SKM-1 (cell line): ENCODE data around the gene DNMT3A.
A peak's percentile ranks its signal among the peaks of the same experiment; 100 is the strongest.

Source experiments
- DNase-seq: peaks from one replicate; lab custom pipeline; 2025; ENCODE audit not compliant: unreplicated experiment; lab: John Stamatoyannopoulos, UW

DNMT3A gene

GRCh38 chr2:25328152-25329085 is 13.3 kb downstream of the DNMT3A start:
- no peak for DNase-seq

DNA sequence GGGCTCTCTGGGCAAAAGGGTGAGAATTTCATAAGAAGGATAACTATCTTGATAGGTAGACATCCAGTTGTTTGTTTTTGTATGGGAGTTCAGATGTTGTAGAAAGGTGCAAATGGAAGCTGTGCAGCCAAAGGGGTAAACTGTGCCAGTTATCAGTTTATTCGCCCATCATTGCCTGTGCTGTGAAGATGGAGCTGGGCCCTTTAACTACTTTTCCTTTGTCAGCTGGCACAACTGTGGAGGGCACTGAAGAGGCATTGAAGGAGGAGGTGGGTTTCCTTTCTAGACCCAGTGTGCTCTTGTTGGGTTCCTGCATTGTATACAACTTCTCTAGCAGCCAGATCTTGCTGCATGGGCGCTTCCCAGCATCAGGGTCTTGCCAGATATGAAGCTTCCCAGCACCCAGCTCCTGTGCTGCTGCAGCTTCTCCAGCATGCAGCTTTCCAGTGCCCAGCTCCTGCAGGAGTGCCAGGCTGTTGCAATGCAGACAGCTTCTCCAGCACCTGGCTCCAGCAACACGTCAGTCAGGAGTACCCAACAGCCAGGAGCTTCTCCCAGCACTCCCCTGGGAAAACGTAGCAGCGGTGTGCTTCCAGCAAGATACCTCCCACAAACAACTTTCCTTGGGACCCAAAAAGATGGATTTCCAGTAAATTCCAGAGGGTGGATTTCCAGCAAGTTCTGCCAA is 15.3 kb downstream of the DNMT3A start:
- DNase-seq, result no peak

DNA sequence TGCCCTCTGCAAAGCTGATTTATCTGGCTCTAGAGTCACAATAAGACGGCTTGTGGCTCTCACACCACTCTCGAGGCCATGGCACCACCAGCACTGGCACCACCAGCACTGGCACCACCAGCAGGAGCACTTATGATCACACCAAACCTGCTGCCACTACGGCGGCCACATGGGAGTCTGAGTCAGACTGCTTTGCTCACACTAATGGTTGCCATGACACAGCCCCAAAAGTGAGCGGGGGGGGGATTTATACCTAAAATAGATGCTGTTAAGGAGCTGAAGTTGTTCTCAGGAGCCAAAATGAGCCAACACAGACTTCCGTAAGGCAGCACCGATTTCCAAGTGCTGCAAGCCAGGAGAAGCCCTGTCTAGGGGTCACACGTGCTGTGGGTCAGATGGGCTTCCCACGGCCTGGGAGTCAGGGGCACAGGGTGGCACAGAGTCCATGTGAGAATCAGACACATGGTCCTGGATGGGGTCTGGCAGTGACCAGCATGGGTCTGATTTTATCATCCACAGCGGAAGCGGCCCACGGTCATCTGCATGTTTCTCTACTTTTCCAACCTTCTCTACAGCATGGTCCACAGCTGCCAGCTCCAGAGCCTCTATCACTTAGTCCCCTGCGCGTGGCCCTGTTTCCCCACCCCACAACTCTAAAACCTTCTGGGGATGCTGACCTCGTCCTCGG is 16.7 kb downstream of the DNMT3A start:
- no peak for DNase-seq

DNA sequence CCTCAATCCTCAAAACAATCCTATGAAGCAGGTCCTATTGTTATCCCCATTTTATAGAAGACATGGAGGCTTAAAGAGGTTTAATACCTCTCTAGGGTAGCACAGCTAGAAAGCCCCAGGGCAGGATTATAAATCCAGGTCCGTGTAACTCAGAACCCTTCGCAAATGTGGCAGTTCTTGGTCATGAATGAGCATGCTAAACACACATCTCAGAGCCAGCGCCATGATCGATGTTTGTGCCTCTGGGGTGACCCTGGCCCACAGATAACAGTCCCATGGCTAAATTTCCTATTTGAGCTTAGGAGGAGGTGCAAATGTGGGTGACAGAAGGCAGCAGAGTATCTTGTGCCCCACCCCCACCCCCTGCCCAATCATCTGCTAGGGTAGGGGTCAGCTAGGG is 17.5 kb downstream of the DNMT3A start:
- DNase-seq, result no peak

DNA sequence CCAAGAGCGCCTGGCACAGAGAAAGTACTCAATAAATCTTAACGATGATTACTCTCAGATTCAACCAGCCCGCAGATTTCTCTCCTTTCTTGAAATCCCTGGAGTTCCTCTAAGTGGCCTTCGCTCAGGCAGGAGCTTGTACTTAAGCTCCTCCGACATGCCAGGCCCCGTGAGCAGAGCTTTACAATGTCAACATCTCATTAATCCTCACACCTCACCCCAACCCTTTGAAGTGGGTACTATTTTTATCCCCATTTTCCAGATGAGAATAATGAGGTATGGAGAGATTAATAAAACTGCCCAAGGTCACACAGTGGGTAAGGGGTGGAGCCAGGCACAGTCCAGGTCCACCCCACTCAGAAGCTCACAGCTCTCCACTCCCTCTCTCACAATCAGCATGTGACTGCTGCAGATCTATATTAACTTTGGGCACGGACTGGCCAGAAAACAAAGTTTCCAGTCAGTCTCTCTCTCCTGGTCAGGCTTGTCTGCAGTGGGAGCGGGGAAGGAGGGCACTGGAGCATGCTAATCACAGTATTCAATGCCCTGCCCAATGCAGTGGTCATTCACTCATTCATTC is 18.0 kb downstream of the DNMT3A start:
- no peak for DNase-seq

- DNase-seq, result no peak
These were observed 18.6 kb downstream of the DNMT3A start for GRCh38 chr2:25323042-25323514.

DNA sequence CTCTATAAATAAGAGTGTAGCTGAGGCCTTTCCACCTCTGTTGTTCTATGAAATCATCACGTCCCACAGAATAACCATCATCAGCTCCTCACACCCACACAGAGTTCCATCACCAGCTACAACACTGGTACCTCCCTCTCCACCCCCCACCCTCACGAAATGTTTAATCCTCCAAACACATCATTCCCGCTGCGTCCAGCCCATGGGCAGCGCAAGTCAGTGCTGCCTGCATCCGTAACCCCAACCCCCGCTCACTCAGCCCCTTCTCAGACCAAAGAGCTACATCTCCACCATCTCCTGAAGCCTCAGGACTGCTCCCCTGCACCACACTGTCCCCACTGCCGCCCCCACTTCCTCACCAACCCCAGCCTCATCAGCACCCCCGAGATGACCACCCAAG is 19.4 kb downstream of the DNMT3A start:
- DNase-seq, result no peak

- no peak for DNase-seq
These were observed 21.6 kb downstream of the DNMT3A start for GRCh38 chr2:25320077-25320476.

DNA sequence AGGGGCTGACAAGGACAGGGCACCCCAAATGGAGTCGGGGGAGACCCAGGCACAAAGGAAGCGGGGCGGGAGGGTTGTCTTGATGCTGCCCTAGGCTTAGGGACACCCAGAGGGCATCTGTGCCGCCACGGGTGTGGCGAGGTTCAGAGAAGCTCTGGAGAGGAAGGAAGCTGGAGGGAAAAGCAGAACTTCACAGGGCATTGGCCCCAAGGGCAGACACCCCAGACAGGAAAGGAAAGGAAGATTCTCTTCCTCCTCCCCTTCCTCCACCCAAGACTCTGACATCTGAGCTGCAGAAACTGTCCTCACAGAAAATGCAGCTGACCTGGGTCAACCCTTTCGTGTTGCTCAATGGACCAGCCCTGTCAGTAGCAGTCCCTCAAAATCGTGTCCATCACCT is 25.6 kb downstream of the DNMT3A start:
- DNase-seq, result peak; percentile 97

- no peak for DNase-seq
These were observed 26.4 kb downstream of the DNMT3A start for GRCh38 chr2:25315316-25315680.

GRCh38 chr2:25314514-25315315 is 27.0 kb downstream of the DNMT3A start:
- DNase-seq, result peak; percentile 20

- no peak for DNase-seq
These were observed 27.8 kb downstream of the DNMT3A start for GRCh38 chr2:25313711-25314513.

GRCh38 chr2:25312958-25313710 is 28.6 kb downstream of the DNMT3A start:
- DNase-seq, result no peak

- no peak for DNase-seq
These were observed 29.7 kb downstream of the DNMT3A start for GRCh38 chr2:25311865-25312575.

- DNase-seq, result no peak
These were observed 30.5 kb downstream of the DNMT3A start for GRCh38 chr2:25310965-25311864.

DNA sequence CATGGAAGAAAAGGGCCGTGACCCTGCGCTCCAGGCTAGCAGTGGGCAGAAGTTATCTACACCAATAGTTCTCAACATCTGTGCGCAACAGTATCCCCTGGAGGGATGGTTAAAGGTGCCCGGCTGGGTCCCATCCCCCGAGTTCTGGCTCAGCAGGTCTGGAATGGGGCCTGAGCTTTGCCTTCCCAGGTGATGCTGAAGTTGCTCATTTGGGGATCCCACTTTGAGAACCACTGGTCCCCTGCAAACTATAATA is 31.1 kb downstream of the DNMT3A start:
- no peak for DNase-seq

DNA sequence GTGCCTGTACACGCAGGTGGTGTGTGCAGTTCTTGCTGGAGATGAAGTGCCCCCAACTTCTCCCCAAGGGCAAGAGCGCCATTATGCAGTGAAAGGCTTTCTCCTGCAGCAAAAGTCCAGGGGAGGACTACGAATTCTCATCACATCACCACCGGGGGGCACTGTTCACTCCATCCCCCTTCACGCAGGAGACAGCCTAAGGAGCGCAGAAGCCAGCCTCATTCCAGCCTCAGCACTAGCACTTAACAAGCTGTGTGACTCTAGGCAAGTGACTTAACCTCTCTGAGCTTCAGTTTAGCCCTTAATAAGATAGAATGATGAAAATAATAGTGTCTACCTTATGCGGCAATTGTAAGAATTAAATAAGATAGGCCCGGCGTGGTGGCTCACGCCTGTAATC is 32.3 kb downstream of the DNMT3A start:
- peak; percentile 31 for DNase-seq

DNA sequence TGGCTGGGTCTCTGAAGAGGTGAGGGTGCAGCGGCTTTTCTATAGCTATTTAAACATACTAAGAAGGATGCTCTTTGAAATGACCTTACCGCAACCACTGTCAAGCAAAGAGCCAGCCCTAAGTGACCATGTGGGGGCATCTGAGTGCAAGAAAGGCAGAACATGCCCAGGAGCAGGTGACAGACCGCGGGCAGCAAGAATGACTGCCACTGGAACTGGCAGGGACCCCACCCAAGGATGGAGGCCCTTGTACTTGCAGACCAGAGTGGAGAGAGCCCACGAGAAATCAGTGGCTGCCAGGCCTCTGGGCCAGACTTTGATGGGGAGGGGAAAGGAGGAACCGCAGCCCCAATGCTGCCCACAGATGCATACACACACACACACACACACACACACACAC is 33.1 kb downstream of the DNMT3A start:
- no peak for DNase-seq
